SKM-1 (cell line): ENCODE results near the gene TAGLN2.

Experiments
- DNase-seq: peaks from one replicate; lab custom pipeline; 2025; ENCODE audit not compliant: unreplicated experiment; lab: John Stamatoyannopoulos, UW

Gene TAGLN2

DNA sequence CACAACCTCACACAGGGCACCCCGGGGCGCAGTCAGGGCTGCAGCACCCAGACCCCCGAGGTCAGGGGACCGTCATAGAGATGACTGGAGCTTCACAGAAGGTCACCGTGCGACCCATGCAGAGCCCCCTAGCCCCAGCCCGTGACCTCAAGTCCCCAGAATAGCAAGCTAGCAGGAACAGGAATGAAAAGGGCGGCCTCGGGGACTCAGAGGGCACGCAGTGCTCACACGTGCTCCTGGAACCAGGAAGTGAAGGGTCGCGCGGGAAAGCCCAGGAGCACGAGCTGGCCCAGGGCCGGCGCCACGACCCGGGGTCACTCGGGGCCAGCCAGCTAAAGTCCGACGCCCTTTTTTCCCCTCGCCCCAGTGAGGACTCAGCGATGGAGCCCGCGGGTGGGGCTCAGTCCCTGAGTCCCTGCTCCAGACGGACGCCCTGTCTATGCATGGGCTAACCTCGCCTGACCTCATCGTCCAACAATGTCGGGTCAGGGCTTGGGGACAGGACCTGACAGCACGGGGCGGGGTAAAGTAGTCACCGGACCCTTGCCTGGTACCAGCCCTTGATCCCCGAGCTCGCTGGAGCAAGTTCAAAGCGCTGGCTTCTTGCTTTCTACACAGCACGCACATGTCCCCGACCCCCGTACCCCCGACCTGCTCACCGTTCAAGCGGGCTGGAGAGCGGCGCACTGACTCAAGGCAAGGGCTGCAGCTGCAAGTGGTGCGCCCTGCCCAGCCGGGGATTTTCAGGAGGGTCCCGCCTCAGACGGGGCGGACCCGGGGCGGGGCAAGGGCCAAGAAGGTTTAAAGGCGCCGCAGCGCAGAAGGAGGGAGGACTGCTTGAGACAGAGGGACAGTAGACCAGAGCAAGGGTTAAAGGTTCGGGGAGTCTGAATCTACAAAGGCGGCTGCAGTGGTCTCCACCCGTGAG lies at the start of gene TAGLN2:
TSS of gene TAGLN2 (minus strand) at position 717 of the 928 bp plus-strand sequence. CDS start 4,998 bp downstream, outside the sequence.
- peak; percentile 98 for DNase-seq

DNA sequence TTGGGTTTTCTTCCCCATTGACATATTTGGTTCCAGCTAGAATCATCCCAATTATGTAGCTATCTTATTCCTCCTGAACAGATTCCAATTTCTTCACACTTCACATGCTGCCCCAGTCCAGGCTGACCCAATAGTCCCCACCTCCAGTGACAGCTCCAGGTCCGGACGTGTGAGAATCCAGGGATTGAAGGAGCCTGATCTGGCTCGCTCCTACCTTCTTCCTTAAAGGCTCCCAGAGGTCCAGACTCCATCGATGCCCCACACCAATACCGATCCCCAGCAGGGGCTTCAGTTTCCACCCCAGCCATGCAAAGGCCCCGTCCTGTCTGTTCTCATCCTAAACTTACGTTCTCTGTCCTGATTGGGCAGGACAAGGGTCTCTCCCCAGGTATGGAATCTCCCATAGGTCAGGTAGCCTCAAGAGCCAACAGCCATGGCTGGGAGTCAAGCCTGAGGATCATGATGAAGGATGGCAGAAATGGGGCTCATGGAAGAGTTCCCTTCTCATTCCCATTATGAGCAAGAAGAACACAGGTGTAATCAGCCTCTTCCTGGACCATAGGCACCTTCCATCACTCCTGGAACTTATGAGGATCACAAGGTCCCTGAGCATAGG lies 49.2 kb upstream of the TAGLN2 start:
- DNase-seq: no peak

DNA sequence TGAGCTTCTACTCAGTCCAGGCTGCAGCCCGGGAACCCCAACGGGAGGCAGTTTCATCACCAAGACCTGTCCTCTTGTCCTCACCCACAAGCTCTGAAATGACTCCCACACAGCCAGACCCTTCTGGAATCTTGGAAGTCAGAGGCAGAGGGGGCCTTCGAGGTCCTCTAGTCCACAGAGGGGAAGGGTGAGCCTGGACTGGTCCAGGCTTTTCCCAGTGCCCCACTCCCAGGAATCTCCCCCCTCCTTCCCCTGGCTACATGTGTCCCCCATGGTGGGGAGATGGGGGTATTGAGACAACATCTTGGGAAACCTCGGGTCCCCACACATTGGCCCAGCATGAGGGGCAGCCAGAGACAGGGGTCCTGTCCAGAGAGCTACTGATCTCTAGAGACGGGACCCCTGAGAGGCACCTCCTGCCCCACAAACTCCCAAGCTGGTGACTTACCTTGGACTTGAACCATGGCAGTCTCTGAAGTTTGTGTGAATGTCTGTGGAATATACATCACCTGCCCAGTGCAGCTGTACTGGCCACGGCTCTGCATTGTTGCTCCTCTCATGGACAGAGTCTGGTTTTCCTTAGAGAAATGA lies 48.1 kb upstream of the TAGLN2 start:
- DNase-seq: no peak

DNA sequence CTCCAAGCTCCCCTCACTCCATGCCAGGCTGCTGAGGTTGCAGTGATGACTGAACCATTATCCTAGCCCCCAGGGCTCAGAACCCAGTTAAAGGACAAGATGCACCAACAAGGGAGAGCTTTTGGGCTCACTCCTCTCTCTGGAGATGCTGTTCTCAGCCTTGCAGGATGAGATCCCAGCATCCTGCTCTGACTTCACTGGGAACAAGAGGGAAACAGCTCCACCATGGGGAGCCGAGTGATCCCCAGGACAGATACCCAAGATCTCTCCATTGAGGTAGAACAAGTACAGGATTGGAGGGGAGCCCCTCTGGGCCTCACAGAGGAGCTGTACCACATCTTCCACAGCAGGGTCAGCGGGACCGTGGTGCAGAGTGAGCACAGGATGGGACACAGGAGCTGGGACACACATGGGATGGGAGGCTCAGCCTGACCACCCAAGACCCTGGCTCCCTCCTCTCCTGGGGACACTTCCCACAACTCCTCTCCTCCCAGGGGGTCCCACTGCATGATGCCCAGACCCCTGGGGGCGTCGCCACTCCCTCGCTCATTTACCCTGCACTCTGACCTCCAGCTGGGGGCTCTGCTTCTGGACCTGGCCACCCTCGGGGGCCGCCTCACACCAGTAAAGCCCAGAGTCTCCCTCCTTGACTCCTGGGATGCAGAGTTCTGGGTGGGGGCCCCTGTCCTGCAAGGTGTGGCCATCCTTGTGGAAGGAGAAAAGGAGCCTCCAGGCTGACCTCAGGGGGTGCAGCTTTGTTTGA lies 47.3 kb upstream of the TAGLN2 start:
- DNase-seq: no peak

DNA sequence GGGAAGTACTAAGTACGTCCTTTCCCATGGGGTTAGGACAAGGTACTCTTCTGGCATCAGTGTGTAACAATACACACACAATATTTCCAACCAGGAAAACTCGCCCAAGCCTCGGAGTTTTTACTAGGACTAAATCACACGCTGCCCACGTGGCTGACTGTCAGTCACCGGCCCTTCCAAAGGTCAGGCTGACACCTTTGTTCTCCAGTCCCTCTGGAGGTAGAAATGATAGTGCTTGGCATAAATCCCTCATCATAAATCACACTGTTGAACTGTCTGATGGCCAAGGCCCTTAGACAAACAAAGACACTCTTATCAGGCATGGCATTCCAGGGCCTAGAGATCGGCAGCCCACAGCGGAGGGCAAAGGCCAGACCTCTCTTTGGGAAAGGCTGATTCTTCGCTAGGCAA lies 45.6 kb upstream of the TAGLN2 start:
- no peak for DNase-seq

DNA sequence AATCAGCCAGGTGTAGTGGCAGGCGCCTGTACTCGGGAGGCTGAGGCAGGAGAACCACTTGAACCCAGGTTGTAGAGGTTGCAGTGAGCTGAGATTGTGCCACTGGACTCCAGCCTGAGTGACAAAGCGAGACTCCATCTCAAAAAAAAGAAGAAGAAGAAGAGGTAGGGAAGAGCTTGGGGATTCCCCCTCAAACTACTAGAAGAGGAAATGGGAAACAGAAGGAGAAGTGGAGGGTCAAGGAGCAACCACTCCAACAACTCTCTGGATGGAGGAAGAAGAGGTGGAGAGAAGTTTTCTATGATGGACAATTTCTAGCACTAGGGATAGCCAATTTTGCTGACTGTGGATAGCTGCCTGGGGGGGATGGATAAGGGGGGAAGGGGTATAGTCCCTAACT lies 43.6 kb upstream of the TAGLN2 start:
- no peak for DNase-seq

DNA sequence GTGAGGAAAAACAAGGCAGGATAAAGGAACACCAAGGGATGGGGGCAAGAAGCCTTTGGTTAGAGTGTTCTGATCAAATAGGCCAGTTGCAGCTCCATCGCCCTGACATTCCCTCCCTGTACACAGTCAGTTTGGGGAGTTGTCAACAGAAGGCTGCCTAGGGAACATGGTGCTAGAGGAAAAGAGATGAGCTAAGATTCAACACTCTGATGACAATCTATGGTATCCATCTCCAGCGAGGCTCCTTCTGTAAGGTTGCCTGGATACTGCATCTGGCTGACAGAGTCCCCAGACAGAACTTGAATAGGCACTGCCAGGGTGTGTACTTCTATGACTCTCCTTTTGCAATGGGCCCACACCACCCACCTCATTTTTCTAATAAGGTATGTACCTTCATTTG lies 40.0 kb upstream of the TAGLN2 start:
- DNase-seq: no peak

DNA sequence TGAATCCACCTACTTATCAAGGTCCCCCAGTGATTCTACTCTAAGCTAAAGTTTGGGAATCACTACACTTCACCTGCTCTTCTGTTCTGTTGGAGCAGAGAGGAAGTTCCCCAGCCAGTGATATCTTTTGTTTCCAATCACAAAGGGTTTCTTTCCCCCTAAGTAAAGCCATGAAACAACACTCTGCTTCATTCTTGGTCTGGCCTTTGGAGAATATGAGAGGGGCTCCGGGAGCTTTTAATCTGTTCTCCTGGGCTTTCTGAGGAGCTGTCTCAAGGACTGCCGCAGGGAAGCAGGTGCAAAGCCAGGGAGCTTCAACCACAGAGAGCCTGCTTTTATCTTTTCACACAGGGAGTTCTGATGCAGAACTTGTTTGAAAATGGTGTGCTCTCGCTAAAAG lies 38.8 kb upstream of the TAGLN2 start:
- DNase-seq: no peak

DNA sequence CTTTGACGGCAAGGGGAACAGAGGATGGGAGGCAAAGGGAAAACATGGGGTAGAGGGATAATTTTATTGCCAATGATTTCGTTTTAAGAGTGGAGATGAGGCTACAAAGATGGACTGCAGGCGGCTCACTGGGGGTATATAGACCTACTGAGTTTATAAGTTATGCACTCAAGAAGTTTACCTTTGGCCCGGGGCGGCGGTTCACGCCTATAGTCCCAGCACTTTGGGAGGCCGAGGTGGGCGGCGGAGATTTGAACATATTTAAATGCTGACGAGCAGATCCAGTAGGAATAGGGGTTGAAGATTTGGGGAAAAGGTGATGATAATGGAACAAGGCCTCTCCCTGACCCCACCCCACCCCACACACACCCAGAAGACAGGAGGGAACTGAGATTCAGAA lies 36.9 kb upstream of the TAGLN2 start:
- DNase-seq: no peak

DNA sequence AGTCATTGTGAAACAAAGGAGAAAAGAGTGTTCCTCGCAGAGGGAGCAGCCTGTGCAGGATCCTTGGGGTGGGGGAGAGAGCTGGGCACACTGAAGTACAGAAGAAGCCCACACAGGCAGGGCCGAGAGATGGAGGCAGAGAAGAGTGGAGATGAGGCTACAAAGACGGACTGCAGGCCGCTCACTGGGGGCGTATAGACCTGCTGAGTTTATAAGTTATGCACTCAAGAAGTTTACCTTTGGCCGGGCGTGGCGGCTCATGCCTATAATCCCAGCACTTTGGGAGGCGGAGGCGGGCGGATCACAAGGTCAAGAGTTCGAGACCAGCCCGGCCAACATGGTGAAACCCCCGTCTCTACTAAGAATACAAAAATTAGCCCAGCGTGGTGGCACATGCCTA lies 36.3 kb upstream of the TAGLN2 start:
- DNase-seq: no peak

DNA sequence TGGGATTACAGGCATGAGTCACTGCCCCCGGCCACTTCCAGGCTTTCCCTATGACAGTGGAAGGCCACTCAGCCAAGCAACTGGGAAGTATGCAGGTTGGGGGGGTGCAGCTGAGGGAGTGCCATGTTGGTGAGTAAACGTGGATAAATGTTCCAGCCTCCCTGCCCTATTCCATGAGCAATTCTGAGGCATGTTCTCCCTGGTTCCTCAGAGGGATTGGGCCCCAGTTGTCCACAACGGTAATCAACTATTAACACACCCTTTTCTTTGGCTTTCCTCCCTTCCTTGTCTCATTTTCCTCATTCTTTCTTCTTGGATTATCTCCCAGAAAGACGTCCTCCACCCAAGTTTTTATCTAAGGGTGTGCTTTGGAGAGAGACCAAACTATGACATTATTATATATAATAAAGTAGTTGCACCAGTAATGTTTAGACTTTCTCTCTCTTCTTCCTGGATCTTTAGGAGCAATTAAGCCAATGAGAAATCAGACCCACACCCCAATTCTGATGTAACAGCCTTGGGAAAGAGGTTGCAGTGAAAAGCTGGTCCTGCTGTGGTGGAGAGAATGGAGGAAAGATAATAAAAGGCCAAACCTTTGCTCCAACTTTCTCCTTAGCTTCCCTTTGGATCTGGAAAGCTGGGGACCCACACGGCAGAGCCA lies 35.5 kb upstream of the TAGLN2 start:
- DNase-seq: no peak

DNA sequence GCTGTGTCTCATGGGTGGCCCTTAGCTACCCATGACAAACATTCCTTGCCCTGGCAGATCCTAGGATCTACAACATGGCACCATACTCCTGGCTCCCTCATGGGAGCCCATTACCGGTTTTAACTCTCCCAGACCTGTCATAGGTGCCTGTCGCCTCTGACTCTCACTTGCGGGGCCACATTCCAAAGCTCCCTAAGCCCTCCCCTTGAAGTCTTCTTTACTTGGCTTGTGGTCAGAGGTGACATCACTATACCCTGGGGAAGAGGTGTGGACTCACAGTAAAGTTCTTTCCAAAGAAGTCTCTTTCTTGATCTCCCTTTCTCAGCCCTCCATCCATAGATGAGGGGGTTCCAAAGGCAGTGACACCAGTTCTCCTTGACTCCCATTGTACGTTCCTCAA lies 34.1 kb upstream of the TAGLN2 start:
- DNase-seq: no peak

DNA sequence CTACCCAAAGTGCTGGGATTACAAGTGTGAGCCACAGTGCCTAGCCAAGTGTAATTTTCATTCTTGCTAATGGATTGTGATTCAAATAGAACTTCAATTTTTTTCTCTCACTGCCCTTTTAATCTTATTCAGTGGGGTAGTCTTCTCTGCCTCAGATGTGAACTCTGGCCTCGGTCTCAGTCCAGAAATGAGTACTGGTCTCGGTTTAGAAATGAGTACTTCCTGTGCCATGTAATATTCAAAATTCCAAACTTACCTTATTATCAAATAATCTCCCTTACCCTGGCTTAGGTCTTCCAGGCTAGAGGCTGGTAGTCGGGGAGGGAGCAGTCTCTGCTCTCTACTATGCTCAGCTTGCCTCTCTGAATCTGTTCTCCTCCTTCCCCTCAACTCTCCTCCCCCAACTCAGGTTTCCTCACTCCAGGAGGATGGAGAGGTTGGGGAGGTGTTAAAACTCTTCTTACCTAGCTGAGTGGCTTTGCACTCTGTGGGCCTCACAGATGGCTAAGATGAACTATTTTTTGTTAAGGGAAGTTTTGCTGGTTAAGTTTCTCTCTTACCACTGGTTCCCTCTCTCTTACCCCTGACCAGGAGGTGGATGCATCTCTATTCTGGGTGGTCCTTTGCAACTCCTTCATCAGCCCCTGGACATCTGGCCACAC lies 33.5 kb upstream of the TAGLN2 start:
- no peak for DNase-seq

DNA sequence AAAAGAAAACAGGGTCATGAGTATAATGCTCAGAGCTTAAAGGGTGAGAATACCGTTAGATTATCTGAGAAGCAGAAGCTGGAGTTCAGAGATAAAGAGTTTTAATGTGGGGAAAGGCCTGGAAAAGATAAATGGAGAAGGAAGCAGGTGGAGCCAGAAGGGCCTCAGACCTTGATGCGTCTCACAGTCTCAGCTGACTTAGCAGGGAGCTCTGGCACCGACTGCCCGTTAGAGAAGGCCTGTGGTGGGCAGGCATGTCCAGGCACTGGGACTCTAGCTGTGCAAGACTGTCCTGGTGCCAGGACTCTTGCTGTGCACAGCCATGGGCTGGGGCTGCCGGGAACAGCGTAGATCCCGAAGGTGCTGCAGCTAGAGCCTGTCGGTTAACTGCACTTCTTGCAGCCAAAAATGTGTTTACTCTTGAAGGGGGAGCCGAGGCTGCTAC lies 32.5 kb upstream of the TAGLN2 start:
- no peak for DNase-seq

DNA sequence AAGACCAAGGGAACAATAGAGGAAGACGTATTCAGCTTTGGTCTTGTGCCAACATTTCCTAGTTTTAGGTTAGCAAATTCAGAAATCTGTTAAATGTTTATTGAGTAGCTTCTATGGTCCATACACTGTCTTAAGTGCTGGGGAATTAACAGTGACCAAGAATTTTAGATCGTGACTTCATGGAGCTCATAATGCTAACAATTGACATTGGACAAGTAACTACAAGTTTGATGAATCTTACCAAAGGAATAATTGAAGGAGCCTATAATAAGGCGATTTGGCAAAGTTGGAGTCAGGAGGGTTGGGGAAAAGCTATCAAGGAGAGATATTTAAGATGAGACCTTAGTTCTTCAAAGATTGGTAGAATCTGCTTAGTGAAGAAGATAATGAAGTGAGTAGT lies 30.1 kb upstream of the TAGLN2 start:
- no peak for DNase-seq

DNA sequence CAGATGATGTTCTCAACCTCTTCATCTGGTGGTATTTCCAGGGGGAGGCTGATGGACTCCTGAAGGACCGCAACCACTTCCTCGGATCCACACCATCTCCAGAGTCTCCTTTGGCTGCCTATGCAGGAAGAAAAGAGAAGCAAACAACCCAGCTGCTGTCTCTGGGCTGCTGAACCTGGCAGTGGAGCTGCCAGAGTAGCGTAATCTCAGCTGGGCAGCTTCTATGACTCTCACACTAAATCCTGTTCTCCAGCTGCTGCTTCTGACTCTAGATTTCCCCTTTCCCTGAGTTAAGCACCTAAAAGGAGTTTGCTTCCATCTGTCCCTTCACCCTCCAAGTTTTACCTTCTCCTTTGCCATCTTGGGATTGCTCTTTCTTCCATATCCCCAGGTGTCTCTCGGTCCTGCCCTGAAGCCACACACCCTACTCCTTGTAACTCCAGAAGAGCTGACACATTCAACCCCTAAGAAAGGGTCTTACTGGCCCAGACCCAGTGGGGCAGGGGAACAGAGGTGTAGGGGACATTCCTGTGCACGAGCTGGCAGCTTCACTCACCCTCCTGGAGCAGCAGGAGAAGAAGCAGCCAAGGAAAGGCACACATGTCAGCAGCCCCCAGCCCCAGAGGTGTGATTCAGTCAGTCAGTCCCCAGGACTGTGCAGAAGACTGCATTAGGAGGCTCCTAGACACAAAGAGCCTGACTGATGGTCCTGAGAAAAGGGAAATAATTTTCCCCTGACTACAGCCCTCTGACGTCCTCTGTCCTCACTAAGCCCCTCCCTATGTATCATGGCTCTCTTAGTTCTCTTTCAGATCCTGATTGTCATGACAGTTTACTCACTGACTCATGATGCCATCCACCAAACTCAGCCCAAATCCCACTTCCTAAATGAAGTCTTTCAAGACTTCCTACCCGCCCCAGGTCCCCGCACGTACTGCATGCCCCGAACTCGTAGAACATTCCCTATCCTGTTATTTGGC lies 28.5 kb upstream of the TAGLN2 start, which contains the start of gene SLAMF9:
TSS of gene SLAMF9 (minus strand) at position 702 of the 980 bp plus-strand sequence. CDS start at position 602, 100 bp downstream.
- no peak for DNase-seq

DNA sequence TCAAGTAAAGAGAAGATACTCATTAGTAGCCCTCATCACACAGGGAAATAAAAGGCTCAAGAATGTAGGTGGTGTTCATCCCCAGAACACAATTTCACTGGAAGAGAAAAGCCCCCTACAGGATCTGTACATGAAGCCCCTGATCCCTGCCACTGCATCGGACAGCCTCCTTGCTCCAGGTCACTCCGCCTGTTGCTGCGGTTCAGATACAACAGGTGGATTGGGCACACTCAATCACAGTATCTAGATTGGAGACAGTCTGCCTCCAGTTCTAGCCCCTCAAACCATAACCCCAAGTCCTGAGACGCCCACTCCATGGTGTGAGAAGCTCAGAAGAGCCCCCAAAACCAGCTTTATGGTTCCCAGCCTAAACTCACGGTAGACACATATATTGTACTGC lies 27.6 kb upstream of the TAGLN2 start:
- DNase-seq: no peak

DNA sequence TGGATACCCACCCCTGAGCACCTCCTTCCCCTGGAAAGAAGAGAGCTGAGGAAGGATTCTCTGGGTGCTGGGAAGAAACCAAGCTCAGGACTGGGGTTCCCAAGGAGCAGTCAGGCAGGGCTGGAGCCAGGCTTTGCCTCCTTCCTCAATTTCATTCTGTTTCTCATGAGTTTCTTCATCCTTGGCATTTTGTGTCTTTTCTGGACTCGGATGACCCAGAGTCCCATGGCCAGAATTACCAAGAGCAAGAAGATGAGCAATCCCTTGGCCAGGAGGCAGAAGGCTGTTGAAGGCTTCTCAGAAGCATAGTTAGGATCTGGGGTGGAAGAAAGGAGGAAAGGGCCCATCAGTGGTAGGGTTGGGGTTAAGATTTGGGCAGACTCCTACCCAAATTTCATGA lies 26.2 kb upstream of the TAGLN2 start:
- no peak for DNase-seq

DNA sequence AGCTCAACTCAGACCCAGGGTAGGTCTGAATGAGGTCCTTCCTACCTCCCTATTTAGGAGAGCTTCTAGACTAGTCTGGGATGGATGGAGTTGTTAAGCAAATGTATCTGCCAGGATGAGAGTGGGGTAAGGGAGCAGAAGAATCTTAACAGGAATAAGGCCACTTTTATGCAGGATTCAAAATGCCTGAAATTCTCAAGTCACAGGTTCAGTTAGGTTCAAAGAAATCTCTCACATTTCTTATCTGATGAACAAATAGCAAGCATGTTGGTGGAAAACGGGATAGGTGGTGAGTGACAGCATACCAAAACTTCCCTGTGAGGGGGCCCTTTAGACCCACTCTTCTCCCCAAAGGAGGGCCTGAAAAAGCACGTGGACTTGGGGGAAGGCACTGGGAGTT lies 25.7 kb upstream of the TAGLN2 start:
- DNase-seq: no peak
